ENCODE measurements around the gene CTRB1.

DNA sequence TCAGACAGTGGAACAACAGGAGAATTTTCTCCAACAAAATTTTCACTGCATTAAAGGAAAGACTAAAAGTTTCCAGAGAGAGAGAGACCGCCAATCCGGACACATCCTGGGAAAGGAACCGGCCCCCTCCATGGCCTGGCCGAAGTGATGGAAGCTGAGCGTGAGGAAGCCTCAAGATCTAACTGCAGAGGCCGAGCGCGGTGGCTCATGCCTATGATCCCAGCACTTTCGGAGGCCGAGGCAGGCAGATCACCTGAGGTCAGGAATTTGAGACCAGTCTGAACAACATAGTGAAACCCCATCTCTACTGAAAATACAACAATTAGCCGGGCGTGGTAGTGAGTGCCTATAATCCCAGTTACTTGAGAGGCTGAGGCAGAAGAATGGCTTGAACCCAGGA, 15.7 kb upstream of the CTRB1 start:
- TF ChIP-seq POLR2AphosphoS5 (IDR thresholded peaks at IDR 0.05; ENCODE audit: low read depth, low read length) (no peak), POLR2A (IDR thresholded peaks at IDR 0.05; ENCODE audit: low read depth, low read length) (no peak), TAF1 (IDR thresholded peaks at IDR 0.05; ENCODE audit: borderline replicate concordance, low read depth, low read length) (no peak)
